Liver (tissue), 9 donors: ENCODE results near the gene GCNT3. TPM values are rescaled to one million over a fixed set of nuclear protein-coding genes. Genes with fewer than 3 reads are reported as not detected.

Experiments
- DNase-seq: peaks from one replicate; pipeline ENCODE4 v3.0.0-alpha.2; 2017; ENCODE audit warnings: low spot score
- H3K27ac ChIP-seq, 2 donors: one replicate each; pipeline ENCODE4 v1.7.0; 2013; ENCODE audit warnings: inconsistent platforms in 2 of 2, low read length in 2 of 2, control low read depth in 1 of 2, low read depth in 1 of 2, mild to moderate bottlenecking in 1 of 2
- H3K27me3 ChIP-seq, 4 donors: one replicate each; pipeline versions ENCODE4 v1.6.1 to v1.7.0; 2013; ENCODE audit warnings: low read length in 3 of 4, inconsistent platforms in 1 of 4, mild to moderate bottlenecking in 1 of 4, moderate library complexity in 1 of 4; ENCODE audit not compliant: control insufficient read depth in 4 of 4, insufficient read depth in 4 of 4
- H3K36me3 ChIP-seq, 4 donors: one replicate each; pipeline versions ENCODE4 v1.6.1 to v1.7.0; 2013; ENCODE audit warnings: low read length in 3 of 4, mild to moderate bottlenecking in 3 of 4, low read depth in 1 of 4, moderate library complexity in 1 of 4; ENCODE audit not compliant: control insufficient read depth in 4 of 4, insufficient read depth in 3 of 4
- H3K4me1 ChIP-seq, 4 donors: one replicate each; pipeline versions ENCODE4 v1.6.1 to v1.7.0; 2013; ENCODE audit warnings: low read length in 3 of 4, mild to moderate bottlenecking in 3 of 4, moderate library complexity in 1 of 4; ENCODE audit not compliant: control insufficient read depth in 4 of 4, insufficient read depth in 4 of 4
- H3K4me3 ChIP-seq, 3 donors: one replicate each; pipeline versions ENCODE4 v1.6.1 to v1.7.0; 2013; ENCODE audit warnings: low read length in 3 of 3, control low read depth in 1 of 3, low read depth in 1 of 3, mild to moderate bottlenecking in 1 of 3
- H3K9ac ChIP-seq, 2 donors: one replicate each; pipeline ENCODE4 v1.7.0; 2013; ENCODE audit warnings: low read length in 2 of 2, mild to moderate bottlenecking in 2 of 2, moderate library complexity in 2 of 2, control low read depth in 1 of 2, low read depth in 1 of 2
- H3K9me3 ChIP-seq, 4 donors: one replicate each; pipeline versions ENCODE4 v1.6.1 to v1.7.0; 2013; ENCODE audit warnings: low read length in 3 of 4; ENCODE audit not compliant: control insufficient read depth in 4 of 4
- EGR1 ChIP-seq, 2 donors: IDR thresholded peaks; 2 replicates each; pipeline ENCODE4 v1.6.1; 2016 to 2018; ENCODE audit warnings: antibody characterized with exemption in 2 of 2, low read depth in 2 of 2
- FOXA1 ChIP-seq: IDR thresholded peaks from 2 replicates; pipeline ENCODE4 v1.6.1; 2016; ENCODE audit warnings: antibody characterized with exemption
- FOXA2 ChIP-seq: IDR thresholded peaks from 2 replicates; pipeline ENCODE4 v1.6.1; 2016; ENCODE audit warnings: antibody characterized with exemption
- GABPA ChIP-seq, 2 donors: IDR thresholded peaks in 1 of 2; conservative IDR thresholded peaks in 1 of 2; 2 replicates each; pipeline ENCODE4 v1.6.1; 2016; ENCODE audit warnings: antibody characterized with exemption in 2 of 2, mild to moderate bottlenecking in 1 of 2, moderate library complexity in 1 of 2
- HNF4G ChIP-seq: IDR thresholded peaks from 2 replicates; pipeline ENCODE4 v1.6.1; 2016; ENCODE audit warnings: antibody characterized with exemption
- JUND ChIP-seq, 2 donors: IDR thresholded peaks; 2 replicates each; pipeline ENCODE4 v1.6.1; 2016; ENCODE audit warnings: antibody characterized with exemption in 2 of 2
- NR2F2 ChIP-seq: IDR thresholded peaks from 2 replicates; pipeline ENCODE4 v1.6.1; 2016; ENCODE audit warnings: antibody characterized with exemption
- RAD21 ChIP-seq, 2 donors: IDR thresholded peaks; 2 replicates each; pipeline ENCODE4 v1.6.1; 2016; ENCODE audit warnings: antibody characterized with exemption in 2 of 2, mild to moderate bottlenecking in 2 of 2
- RXRA ChIP-seq, 2 donors: IDR thresholded peaks; 2 replicates each; pipeline ENCODE4 v1.6.1; 2017 to 2018; ENCODE audit warnings: antibody characterized with exemption in 2 of 2, mild to moderate bottlenecking in 1 of 2
- SP1 ChIP-seq: IDR thresholded peaks from 2 replicates; pipeline ENCODE4 v1.6.1; 2018; ENCODE audit warnings: antibody characterized with exemption, mild to moderate bottlenecking
- YY1 ChIP-seq: IDR thresholded peaks from 2 replicates; pipeline ENCODE4 v1.6.1; 2016; ENCODE audit warnings: antibody characterized with exemption, mild to moderate bottlenecking
- WGBS: extraction: QIAGEN DNeasy Blood & Tissue Kit; methylation state at CpG from one replicate; pipeline ENCODE4 v1.1.7; 2013; 5-methylcytosine and 5-hydroxymethylcytosine counted together
- polyA plus RNA-seq, 2 donors: library from polyadenylated mRNA; stranded (reverse) in 1 of 2; unstranded in 1 of 2; fragments of 200-250 nt in 1 of 2; fragments of >200 nt in 1 of 2; fragmentation: Nextera tagmentation in 1 of 2; extraction: Ambion mirVana in 1 of 2; gene quantifications; one replicate each; pipeline versions ENCODE4 v1.2.1 to v1.2.3, GENCODE V29; 2013 to 2015
- total RNA-seq, 2 donors: library from RNA; depleted of rRNA; stranded (reverse); fragments of >200 nt; gene quantifications; one replicate each; pipeline ENCODE4 v1.2.3, GENCODE V29; 2014
- TF ChIP-seq, protein P1 (sequence below): IDR thresholded peaks from 2 replicates; pipeline ENCODE4 v1.6.1; 2016; ENCODE audit warnings: antibody characterized with exemption
- TF ChIP-seq, protein P2 (sequence below): IDR thresholded peaks from 2 replicates; pipeline ENCODE4 v1.6.1; 2016; ENCODE audit warnings: antibody characterized with exemption, mild to moderate bottlenecking
- TF ChIP-seq, protein P3 (sequence below): fragments of 150-350 bp; IDR thresholded peaks from 2 replicates; pipeline ENCODE4 v1.5.1; 2017; ENCODE audit warnings: improper control_type of control experiment, low read depth, low read length; ENCODE audit not compliant: missing input control
- TF ChIP-seq, protein P4 (sequence below): IDR thresholded peaks from 2 replicates; pipeline ENCODE4 v1.6.1; 2016; ENCODE audit warnings: antibody characterized with exemption
- TF ChIP-seq, protein P5 (sequence below): IDR thresholded peaks from 2 replicates; pipeline ENCODE4 v1.6.1; 2016; ENCODE audit warnings: antibody characterized with exemption
- donor health status: healthy.
- donor health status: healthy.
- donor health status: healthy.
- donor health status: healthy.
- donor health status: healthy.

Gene GCNT3
- total and polyA plus RNA-seq, 4 donors: 0.14 to 0.37 TPM; not detected in 2

DNA sequence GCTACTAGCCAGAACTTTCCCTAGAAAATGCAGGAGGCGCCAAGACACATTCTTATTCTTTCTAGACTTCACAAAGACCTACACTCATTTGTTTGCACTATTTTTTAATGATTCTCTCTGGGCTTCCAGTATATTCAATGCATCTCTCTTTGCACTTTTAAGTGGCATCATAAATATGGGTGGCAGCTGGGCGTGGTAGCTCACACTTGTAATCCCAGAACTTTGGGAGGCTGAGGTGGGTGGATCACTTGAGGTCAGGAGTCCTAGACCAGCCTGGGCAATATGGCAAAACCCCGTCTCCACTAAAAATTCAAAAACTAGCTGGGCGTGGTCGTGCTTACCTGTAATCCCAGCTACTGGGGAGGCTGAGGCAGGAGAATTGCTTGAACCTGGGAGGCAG, 5.6 kb upstream of the GCNT3 start:
- H3K27me3 ChIP-seq: no peaks in the 10 kb centered on the region
- DNase-seq: no peak
- WGBS: 78% methylated on average over 5 of the region's 5 CpGs
- no peak overlapping the region for H3K4me3 ChIP-seq
- H3K27ac ChIP-seq: no peak overlapping the region
- no peaks in the 10 kb centered on the region for H3K4me1 ChIP-seq
- no peak for TF ChIP-seq FOXA2
- TF ChIP-seq, protein P1, sequence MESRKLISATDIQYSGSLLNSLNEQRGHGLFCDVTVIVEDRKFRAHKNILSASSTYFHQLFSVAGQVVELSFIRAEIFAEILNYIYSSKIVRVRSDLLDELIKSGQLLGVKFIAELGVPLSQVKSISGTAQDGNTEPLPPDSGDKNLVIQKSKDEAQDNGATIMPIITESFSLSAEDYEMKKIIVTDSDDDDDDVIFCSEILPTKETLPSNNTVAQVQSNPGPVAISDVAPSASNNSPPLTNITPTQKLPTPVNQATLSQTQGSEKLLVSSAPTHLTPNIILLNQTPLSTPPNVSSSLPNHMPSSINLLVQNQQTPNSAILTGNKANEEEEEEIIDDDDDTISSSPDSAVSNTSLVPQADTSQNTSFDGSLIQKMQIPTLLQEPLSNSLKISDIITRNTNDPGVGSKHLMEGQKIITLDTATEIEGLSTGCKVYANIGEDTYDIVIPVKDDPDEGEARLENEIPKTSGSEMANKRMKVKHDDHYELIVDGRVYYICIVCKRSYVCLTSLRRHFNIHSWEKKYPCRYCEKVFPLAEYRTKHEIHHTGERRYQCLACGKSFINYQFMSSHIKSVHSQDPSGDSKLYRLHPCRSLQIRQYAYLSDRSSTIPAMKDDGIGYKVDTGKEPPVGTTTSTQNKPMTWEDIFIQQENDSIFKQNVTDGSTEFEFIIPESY: no peak
- TF ChIP-seq, protein P2, sequence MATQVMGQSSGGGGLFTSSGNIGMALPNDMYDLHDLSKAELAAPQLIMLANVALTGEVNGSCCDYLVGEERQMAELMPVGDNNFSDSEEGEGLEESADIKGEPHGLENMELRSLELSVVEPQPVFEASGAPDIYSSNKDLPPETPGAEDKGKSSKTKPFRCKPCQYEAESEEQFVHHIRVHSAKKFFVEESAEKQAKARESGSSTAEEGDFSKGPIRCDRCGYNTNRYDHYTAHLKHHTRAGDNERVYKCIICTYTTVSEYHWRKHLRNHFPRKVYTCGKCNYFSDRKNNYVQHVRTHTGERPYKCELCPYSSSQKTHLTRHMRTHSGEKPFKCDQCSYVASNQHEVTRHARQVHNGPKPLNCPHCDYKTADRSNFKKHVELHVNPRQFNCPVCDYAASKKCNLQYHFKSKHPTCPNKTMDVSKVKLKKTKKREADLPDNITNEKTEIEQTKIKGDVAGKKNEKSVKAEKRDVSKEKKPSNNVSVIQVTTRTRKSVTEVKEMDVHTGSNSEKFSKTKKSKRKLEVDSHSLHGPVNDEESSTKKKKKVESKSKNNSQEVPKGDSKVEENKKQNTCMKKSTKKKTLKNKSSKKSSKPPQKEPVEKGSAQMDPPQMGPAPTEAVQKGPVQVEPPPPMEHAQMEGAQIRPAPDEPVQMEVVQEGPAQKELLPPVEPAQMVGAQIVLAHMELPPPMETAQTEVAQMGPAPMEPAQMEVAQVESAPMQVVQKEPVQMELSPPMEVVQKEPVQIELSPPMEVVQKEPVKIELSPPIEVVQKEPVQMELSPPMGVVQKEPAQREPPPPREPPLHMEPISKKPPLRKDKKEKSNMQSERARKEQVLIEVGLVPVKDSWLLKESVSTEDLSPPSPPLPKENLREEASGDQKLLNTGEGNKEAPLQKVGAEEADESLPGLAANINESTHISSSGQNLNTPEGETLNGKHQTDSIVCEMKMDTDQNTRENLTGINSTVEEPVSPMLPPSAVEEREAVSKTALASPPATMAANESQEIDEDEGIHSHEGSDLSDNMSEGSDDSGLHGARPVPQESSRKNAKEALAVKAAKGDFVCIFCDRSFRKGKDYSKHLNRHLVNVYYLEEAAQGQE: no peak
- TF ChIP-seq RAD21 (IDR thresholded peaks at IDR 0.05): no peak
- TF ChIP-seq SP1: no peak
- TF ChIP-seq, protein P3, sequence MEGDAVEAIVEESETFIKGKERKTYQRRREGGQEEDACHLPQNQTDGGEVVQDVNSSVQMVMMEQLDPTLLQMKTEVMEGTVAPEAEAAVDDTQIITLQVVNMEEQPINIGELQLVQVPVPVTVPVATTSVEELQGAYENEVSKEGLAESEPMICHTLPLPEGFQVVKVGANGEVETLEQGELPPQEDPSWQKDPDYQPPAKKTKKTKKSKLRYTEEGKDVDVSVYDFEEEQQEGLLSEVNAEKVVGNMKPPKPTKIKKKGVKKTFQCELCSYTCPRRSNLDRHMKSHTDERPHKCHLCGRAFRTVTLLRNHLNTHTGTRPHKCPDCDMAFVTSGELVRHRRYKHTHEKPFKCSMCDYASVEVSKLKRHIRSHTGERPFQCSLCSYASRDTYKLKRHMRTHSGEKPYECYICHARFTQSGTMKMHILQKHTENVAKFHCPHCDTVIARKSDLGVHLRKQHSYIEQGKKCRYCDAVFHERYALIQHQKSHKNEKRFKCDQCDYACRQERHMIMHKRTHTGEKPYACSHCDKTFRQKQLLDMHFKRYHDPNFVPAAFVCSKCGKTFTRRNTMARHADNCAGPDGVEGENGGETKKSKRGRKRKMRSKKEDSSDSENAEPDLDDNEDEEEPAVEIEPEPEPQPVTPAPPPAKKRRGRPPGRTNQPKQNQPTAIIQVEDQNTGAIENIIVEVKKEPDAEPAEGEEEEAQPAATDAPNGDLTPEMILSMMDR: no peak
- TF ChIP-seq, protein P4, sequence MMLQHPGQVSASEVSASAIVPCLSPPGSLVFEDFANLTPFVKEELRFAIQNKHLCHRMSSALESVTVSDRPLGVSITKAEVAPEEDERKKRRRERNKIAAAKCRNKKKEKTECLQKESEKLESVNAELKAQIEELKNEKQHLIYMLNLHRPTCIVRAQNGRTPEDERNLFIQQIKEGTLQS: no peak
- no peak for TF ChIP-seq GABPA (IDR thresholded peaks at IDR 0.05 in 1 of 2, conservative IDR thresholded peaks at IDR 0.05 in 1 of 2)
- no peak for TF ChIP-seq NR2F2
- TF ChIP-seq FOXA1: no peak
- TF ChIP-seq RXRA (IDR thresholded peaks at IDR 0.05): no peak
- no peak for TF ChIP-seq EGR1 (IDR thresholded peaks at IDR 0.05; ENCODE audit: low read depth in 2 of 2)
- TF ChIP-seq YY1: no peak
- TF ChIP-seq, protein P5, sequence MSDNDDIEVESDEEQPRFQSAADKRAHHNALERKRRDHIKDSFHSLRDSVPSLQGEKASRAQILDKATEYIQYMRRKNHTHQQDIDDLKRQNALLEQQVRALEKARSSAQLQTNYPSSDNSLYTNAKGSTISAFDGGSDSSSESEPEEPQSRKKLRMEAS: no peak
- TF ChIP-seq JUND (IDR thresholded peaks at IDR 0.05): no peak
- TF ChIP-seq HNF4G: no peak
- no peaks in the 10 kb centered on the region for H3K36me3 ChIP-seq
- H3K9me3 ChIP-seq: peaks cover 0 to 15% (median 5%) of the 10 kb centered on the region in 4 donors
- H3K9ac ChIP-seq: no peak overlapping the region
